GM18907 (cell line): ENCODE measurements around the gene AIG1.

Experiments
- ATAC-seq: cut with Tn5 transposase; IDR thresholded peaks from one replicate; pipeline ENCODE4 v1.9.1; 2021; ENCODE audit warnings: mild to moderate bottlenecking, moderate library complexity; ENCODE audit not compliant: unreplicated experiment

AIG1 gene

DNA sequence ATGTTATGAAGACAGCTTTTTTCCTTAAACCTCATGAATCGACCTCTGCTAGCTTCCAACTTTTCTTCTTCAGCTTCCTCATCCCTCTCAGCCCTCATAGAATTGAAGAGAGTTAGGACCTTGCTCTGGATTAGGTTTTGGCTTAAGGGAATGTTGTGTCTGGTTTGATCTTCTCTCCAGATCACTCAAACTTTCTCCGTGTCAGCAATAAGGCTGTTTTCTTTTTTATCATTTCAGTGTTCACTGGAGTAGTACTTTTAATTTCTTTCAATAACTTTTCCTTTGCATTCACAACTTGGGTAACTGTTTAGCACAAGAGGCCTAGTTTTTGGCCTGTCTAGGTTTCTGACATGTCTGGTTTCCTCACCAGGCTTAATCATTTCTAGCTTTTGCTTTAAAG, 32.6 kb downstream of the AIG1 start:
- ATAC-seq, result no peak

DNA sequence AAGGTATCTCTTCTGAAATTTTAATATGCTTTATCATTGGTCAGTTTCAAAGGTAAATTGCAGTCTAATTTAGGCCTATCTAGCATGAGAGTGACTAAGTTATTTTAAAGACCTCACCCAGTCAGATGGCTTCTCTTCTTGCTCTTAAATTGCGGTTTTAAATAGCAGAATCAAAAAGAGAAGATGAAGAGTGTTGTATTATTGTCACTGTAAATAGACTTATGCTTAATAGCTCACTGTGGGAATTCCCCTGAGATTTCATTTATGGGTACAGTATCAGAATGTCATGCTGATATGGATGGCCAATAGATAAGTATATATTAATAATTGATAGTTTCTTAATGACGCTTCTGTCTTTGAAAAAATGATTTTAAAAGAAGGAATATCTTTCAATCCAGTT, 35.7 kb downstream of the AIG1 start:
- no peak for ATAC-seq

DNA sequence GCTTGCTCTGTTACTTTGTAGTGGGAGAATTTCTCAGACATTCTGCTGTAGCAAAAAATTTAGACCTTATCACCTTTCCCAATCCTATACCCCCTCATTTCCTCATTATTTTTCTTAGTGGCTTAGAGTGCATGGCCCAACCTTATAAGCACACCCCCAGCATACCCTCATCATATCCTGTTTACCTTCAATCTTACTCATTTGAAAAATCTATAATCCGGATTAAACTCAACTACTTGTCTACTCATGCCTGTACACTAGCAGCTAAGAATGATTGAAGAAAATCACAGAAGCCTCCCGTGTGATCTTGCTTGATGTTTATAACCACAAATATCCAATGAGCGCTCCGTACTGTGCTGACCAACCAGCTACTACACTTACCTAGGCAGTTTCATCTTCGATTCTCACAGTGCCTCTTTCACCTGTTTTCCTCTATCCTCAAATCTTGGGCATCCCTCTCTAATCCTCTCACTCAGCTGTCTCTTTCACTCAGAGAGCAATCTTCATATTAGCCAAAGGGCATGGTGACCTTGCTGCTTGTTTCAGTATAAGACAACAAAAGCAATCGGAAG, 36.6 kb downstream of the AIG1 start:
- no peak for ATAC-seq

DNA sequence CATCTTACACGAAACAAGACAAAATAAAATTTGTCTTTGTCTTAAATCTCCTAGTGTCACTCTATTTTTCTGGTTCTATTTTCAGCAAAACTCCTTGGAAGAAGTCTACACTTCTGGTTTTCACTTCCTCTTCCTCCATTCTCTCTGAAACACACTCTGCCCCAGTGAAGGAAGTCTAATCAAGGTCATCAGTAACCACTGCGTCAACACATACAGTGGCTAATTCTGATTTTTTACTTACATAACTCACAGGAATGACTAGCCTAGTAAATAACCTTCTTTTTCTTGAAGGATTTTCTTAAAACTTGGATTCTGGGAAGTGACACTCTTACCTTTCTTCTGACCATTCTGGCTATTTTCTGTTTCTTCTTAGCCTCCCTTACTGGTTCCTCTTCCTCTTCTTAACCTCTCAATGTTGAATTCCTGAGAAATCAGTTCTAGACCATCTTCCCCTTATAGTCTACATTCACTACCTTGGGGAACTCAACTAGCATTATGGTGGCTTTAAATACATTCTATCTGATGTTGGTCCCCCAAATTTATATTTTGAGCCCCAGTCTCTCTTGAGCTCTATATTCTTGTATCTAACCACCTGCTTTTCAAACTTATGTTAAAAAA, 37.5 kb downstream of the AIG1 start:
- peak; percentile 91 for ATAC-seq

DNA sequence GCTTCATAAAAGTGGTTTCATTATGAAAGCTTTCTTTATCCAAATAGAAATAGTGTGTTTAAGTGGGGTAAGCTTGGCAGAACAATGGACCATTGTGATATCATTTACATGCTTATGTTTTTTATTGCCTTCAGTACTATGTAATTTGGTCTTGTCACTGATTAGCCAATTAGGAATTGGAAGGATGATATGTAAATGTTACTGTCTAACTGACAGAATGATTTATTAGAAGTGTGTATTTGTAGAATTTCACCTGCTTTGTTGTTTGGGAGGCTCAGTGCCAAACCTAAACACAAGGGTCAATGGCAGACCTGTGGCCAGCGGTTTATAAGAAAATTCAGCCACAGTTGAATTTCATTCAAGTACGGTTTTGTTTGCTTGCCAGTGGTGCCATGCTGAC, 39.0 kb downstream of the AIG1 start:
- no peak for ATAC-seq

DNA sequence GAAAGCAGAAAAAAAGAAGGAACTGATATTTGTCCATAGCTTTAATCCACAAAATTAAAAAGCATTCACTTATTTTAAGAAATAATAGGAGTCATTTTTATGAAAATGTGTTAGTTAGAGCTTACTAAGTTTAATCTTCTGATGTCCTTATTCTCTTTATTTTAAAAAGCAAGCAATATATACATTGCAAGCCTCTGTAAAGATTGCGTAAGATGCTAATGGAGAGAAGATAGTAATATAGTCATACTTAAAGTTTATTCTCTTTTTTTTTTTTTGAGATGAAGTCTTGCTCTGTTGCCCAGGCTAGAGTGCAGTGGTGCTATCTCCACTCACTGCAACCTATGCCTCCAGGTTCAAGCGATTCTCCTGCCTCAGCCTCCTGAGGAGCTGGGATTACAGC, 39.7 kb downstream of the AIG1 start:
- no peak for ATAC-seq

DNA sequence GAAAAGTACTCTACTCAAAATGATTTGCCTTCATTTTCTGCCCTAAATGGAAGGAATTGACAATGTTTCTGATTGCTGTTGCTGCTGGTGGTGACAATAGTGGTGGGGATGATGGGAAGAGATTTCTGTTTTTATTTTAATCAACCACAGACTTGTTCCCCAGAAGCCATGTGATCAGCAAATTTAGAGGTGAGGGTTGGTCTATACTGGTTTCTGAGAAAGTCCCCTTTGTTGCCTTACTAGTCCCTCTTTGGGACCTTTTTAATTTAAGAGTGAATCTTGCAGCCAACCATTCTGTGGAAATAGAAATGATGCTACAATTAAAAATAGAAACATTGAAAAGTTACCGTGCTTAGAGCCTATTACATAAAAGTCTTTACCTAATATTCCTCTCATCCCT, 43.2 kb downstream of the AIG1 start:
- ATAC-seq, result no peak

DNA sequence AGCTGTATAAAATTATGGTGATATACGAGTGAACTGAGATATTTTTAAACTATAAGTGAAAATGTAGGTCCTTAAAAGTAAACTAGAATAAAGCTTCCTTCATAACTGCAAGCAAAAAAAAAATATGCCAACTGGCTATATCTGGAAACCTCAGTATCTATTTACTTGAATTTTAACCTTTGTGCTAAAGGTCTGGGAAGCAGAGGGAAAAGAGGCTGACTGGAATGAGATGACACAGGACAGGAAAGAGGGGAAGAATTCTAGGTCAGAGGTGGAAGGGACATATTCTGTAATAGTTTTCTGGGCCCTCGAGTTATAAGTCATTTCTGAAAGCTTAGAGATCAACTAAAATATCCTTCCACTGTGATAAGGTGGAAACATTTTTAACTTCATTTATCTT, 46.8 kb downstream of the AIG1 start:
- no peak for ATAC-seq

DNA sequence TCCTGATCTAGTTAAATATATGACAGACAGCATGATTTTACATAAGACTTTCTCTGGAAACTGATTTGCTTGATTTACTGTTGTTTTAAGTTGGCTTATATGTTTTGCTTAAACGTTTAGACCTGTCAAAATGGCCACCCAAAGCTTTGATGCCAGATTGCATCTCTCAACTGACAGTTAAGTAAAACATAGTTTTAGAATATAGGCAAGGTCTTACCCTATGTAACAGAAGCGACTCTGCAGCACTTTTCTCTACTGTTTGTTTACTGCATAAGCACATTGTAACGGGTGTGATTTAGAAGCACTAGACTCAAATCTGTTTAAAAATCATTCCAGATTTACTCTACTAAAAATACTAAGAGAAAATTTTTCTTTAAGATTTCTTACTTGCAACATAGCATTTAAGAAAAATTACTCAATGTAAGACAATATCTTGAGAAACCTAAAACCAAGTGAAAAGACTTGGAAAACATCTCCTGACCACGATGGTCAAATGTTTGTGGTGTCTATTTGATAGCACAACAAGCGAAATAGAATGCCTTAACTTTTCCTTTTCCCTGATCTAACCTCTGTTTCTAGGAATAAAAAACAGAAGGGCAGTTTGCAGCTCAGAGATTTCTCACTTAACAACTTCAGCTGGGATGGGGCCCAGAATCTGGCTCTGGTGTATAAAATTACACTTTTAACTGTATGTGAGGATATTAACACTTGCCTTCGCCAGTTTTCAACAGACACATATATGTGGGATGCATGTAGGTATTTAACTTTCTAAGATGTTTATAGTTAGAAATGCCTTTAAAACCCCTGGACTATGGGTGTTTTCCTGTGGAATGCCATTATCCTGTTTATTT, 47.4 kb downstream of the AIG1 start:
- no peak for ATAC-seq

DNA sequence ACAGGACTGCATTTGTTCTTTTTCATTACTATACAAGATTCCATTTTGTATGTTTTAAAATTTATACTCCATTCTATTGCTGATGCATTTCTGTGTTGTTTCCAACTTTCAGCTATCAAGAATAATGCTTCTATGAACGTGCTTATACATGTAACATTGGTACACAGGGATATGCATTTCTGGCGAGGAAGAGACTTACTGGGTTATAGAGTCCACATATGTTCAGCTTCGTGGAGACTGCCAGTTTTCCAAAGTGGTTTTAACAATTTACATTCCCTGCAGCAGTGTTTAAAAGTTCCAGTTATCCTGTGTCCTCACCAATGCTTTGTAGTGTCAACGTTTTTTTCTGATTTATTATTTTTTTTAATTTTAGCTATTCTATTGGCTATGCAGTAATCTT, 48.5 kb downstream of the AIG1 start:
- ATAC-seq, result no peak

DNA sequence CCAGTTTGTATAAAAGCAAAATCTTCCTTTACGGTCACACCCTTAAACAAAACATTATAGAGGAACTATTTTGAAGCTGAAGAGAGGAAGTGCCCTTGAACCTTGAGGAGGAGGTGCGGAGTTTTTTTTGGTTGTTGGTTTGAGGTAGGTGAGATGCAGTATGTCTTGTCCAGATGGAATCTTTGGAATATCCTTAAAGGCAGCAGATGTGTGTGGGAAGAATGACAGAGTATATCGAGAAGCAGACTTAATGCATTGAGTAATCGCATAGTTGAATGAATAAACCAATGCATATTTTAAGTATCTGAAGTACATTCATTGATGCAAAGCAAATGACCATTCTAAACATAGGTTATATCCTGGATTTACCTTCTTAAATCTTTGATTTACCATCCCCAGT, 49.9 kb downstream of the AIG1 start:
- no peak for ATAC-seq

DNA sequence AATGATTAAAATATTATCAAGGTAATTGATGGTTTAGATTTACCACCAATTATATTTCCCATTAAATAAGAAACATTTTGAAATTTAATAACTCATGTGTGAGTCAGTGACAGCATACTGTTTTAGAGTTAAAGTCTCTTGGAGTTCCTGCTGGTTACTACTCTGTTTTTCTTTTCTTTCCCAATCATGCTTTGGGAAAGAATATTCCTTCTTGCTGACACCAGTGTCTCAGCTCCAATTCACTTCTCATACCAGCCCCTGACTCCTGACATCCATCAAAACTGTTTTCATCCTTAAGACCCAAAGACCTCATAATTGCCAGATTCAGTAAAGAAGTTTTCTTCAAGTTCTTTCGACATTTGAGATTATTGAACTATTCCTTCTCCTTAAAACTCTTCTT, 50.3 kb downstream of the AIG1 start:
- no peak for ATAC-seq

DNA sequence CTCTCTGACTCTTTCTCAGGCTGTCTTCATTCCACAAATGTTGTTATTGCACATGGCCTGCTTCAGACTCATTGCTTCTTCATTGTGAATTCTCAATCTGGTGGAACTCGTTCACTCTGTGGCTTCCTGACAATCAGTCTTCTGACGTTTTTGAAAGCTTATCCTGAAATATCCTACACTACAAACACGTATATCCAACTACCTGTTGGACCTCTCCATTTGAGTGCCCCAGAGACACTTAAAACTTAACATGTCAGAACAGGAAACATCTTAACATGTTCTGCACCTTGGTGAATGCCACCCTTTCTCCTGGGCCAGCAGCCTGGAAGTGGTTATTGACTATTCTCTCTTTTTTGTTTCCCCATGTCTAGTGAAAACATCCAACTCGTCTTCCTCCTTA, 50.8 kb downstream of the AIG1 start:
- ATAC-seq, result no peak

DNA sequence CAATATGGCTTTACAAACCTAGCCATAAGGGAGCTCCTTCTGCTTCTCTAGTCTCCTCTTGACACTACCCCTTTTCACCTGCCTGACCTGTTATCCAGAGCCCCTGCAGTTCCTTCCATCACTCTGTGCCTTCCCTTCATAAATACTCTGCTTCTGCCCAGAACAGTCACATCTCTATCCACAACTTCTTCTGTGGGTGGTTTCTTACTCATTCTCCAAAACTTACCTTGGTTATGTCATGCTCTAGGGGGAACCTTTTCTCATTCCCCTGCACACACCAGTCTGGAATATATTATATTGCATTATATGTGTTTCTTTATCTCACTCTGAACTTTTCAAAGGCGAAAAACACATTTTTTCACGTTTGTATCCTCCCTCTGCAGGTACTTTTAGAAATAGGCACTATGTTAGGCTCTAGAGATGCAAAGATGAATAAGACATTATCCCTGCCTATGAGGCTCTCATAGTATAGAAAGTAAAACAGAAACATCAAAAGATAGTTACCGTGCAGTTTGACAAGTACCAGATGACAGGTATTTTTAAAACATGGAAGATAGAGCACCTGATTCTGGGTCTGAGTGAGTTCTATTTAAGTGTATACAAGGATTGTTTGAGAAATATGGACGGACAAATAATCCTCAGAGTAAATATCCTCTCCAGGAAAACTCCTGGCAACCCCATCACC, 51.5 kb downstream of the AIG1 start:
- ATAC-seq, result peak; percentile 57

DNA sequence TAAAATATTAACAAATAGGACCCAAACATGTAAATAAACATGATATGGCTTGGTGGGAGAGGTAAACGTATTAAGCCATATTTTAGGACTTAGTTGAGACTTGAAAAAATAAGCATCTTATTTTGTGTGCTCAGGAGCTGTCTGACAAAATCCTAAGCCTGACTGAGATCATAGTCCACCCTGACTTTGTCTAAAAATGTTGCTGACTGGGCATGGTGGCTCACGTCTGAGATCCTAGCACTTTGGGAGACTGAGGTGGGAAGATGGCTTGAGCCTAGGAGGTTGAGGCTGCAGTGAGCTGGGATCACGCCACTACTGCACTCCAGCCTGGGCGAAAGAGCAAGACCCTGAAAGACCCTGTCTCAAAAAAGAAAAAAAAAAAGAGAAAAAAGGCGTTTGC, 52.1 kb downstream of the AIG1 start:
- ATAC-seq, result no peak

DNA sequence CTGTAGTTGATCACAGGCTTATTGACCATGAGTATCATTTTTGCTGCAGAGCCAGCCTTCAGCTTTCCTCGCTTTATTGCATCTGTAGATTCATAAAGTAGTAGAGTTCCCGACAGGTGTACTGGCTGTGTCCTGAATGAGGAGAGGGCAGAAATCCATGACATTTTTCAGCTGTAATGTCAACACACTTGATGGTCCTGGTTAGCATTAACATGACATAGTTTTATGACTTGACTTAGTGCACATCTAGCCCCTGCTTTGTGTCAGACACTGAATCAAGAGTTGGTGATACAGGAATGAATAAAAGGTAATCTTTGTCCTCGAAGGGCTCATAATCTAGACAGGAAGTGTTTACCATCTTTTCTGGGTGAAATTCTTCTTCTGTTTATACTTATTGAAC, 55.0 kb downstream of the AIG1 start:
- no peak for ATAC-seq

DNA sequence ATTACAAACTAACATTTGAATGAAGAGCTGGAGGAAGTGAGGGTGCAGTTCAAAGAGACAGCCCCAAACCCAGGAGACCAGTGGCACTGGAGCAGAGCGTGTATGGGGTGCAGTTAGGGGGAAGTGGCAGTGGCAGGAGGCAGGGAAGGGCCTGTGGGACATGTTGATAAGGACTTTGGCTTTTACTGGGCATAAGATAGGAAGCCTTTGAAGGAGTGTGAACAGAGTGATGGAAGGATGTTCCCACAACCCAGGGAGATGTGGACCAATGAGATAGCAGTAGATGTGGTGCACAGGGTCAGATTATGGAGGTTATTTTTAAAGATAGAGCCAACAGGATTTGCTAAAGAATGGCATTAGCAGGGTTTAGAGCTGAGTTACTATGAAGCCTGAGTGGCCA, 56.4 kb downstream of the AIG1 start:
- no peak for ATAC-seq

DNA sequence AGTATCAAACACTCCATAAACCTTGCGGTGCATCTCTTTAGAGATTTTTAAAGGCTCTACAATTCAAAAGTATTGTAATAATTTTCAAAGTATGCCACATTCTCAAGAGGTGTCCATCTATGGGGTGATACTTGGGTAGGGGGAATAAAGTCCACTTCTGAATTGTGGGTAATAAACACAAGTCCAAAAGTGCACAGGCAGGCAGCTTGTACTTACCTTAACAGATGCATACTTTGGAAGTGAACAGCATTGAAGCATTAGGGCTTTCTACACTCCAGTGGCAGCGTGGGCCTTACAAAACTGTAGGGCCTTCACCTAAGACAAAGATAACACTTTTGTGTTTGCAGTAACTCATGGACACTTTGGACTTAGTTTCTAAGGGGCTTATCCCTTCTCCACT, 58.6 kb downstream of the AIG1 start:
- ATAC-seq, result no peak

DNA sequence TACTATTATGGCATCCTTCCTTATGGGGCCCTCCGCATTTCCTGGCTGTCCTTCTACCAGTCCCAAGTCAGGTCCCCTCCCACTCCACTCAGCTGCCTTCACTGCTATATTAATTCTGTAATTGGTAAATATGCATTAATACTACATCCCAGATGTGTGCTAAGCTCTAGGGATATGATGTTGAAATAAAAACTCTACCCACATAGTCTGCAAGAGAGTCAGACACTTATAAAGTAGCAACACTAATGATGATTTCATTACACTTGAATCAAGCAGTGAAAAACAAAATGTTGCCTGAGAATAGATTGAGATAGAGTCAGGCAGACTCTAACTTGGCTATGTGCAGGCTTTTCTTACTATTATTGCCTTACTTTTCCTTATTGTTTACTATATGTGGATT, 62.4 kb downstream of the AIG1 start:
- ATAC-seq, result no peak

DNA sequence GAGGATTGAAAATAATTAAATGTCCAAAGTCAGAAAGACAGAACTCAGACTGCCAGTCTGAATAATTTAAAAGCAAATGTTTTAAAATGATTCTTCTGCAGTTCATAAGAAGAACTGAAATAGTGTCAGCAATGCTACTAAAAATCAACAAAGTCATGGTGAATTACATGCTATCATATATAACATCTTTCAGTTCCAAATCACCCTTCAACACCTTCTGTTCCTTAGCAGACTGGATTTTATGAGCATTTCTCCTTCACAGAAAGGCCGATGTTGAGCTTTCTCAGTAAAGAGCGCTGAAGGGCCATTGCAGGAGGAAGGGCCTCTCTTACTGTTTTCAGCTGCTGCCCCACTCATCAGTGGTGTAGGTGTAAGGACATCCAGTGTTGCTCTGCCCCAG, 63.3 kb downstream of the AIG1 start:
- ATAC-seq, result no peak

DNA sequence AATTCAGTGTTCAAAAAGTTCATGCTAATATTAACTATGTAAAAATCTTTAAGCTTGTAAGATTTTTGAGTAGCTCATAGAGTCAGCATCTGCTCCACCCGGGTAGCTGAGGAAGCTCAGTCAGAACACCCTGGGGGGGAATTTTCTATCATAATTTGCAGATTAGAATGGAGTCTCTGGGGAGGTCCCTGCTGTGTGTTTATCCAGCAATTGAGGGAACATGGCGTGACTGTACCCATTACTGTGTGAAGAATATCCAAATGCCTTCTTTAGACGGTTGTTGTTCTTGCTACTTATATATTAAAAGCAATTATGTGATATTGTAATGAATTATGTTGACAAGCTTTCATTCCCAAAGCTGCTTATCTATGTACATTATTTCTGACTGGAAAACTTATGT, 64.8 kb downstream of the AIG1 start:
- no peak for ATAC-seq
